PC-9 (cell line): ENCODE results near the gene RPP25.

Experiments
- CTCF ChIP-seq: fragments of 200-600 bp; sonication (generic); conservative IDR thresholded peaks from 2 replicates; pipeline ENCODE4 v1.6.1; 2017; ENCODE audit warnings: mixed run types, antibody characterized with exemption, mild to moderate bottlenecking, moderate library complexity
- EZH2 ChIP-seq: fragments of 200-600 bp; sonication (generic); IDR thresholded peaks from 2 replicates; pipeline ENCODE4 v1.8.0; 2017; ENCODE audit warnings: antibody characterized with exemption, low read depth

DNA sequence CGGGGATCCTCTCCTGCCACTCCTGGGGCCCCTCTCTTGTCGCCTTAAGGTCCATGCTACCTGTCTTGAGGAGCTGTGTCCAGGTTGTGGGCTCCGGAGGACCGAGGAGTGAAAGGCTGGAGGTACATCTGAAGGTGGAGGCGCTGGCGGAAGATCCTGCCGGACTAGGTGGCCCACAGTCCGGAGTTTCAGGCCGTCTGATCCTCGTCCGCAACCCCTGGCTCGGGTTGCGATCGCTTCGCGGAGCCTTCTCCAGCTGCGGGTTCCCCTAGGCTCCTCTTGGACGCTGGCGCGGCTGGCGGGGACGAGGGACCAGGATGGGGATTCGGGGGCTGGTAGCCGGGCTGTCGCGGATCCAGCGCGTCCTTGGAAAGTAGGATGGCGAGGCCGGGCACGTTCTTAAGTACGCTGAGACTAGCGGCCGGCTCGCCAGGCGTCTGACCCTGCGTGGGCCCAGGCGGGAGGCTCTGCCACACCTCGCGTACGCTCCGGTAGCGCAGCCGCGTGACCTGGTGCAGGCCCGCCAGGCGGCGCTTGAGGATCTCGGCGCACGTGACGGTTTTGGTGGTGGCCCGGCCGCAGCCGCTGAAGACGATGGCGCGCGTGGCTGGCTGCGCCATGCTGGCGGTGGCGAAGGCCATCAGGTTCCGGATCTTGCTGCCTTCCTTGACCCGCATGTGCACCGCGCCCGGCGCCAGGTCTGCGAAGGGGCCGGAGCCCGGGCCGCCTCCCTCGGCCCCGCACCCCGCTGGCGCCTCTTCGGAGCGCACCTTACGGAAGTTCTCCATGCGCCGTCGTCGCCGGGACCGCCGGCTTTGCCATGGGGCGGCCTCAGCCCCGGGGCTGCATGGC lies 550 bp downstream of the RPP25 start:
- TF ChIP-seq CTCF (peak; percentile 55; the same call in 1 of the 2 replicates), EZH2 (no peak)
